HepG2 (cell line): ENCODE results near the gene EVA1A. TPM values are rescaled to one million over a fixed set of nuclear protein-coding genes. Genes with fewer than 3 reads are reported as not detected.

Source experiments
- ADNP ChIP-seq: sonication (generic); formaldehyde crosslinking; IDR thresholded peaks from 2 replicates; pipeline ENCODE4 v1.4.0; 2020; ENCODE audit warnings: missing genetic modification reagents
- GATAD2A ChIP-seq: IDR thresholded peaks from 2 replicates; pipeline ENCODE4 v1.6.1; 2016
- HMGA1 ChIP-seq: sonication (generic); formaldehyde crosslinking; conservative IDR thresholded peaks from 2 replicates; pipeline ENCODE4 v1.4.0; 2020; ENCODE audit warnings: missing genetic modification reagents
- HNRNPLL ChIP-seq: fragments of 200-400 bp; formaldehyde crosslinking; IDR thresholded peaks from 2 replicates; pipeline ENCODE4 v1.6.1; 2017; ENCODE audit warnings: mild to moderate bottlenecking, low read depth, low read length; ENCODE audit not compliant: poor library complexity, severe bottlenecking
- KDM1A ChIP-seq: IDR thresholded peaks from 2 replicates; pipeline ENCODE4 v1.6.1; 2016; ENCODE audit warnings: missing compliant biosample characterization
- KLF11 ChIP-seq: IDR thresholded peaks from 2 replicates; pipeline ENCODE4 v1.6.1; 2016; ENCODE audit warnings: missing compliant biosample characterization
- NFE2L2 ChIP-seq: fragments of 150-350 bp; IDR thresholded peaks from 2 replicates; pipeline ENCODE4 v1.6.1; 2014; ENCODE audit warnings: low read length
- PTBP1 ChIP-seq: fragments of 200-400 bp; formaldehyde crosslinking; IDR thresholded peaks from 2 replicates; pipeline ENCODE4 v1.6.1; 2018; ENCODE audit warnings: low read length, low read depth; ENCODE audit not compliant: poor library complexity, severe bottlenecking
- SOX13 ChIP-seq, 3 experiments: fragments of 450-650 bp in 1 of 3; sonication (generic) in 1 of 3; formaldehyde crosslinking in 1 of 3; IDR thresholded peaks in 2 of 3; conservative IDR thresholded peaks in 1 of 3; 2 replicates each; pipeline versions ENCODE4 v1.5.0 to v1.6.1; 2016 to 2020; ENCODE audit warnings: antibody characterized with exemption in 1 of 3, mild to moderate bottlenecking in 1 of 3, missing compliant biosample characterization in 1 of 3, missing genetic modification reagents in 1 of 3, moderate library complexity in 1 of 3
- TCF7 ChIP-seq: sonication (generic); IDR thresholded peaks from 2 replicates; pipeline ENCODE4 v1.6.1; 2016; ENCODE audit warnings: antibody characterized with exemption, low read depth
- YEATS4 ChIP-seq: sonication (generic); formaldehyde crosslinking; IDR thresholded peaks from 2 replicates; pipeline ENCODE4 v1.4.0; 2020; ENCODE audit warnings: missing genetic modification reagents, borderline replicate concordance
- ZNF142 ChIP-seq: sonication (generic); formaldehyde crosslinking; IDR thresholded peaks from 2 replicates; pipeline ENCODE4 v1.4.0; 2020; ENCODE audit warnings: missing genetic modification reagents
- ZNF674 ChIP-seq: sonication (generic); formaldehyde crosslinking; IDR thresholded peaks from 2 replicates; pipeline ENCODE4 v1.5.0; 2020; ENCODE audit warnings: low read depth, mild to moderate bottlenecking, missing genetic modification reagents
- ZNF713 ChIP-seq: sonication (generic); formaldehyde crosslinking; IDR thresholded peaks from 2 replicates; pipeline ENCODE4 v1.4.0; 2020; ENCODE audit warnings: mild to moderate bottlenecking, missing genetic modification reagents
- ZNF746 ChIP-seq: sonication (generic); formaldehyde crosslinking; IDR thresholded peaks from 2 replicates; pipeline ENCODE4 v1.8.0; 2022; ENCODE audit warnings: mild to moderate bottlenecking, missing genetic modification reagents
- ZNF839 ChIP-seq: sonication (generic); formaldehyde crosslinking; IDR thresholded peaks from 2 replicates; pipeline ENCODE4 v1.4.0; 2020; ENCODE audit warnings: missing genetic modification reagents, mild to moderate bottlenecking, borderline replicate concordance
- polyA plus RNA-seq, 8 experiments: library from polyadenylated mRNA; depleted of rRNA in 3 of 8; stranded (reverse) in 7 of 8; unstranded in 1 of 8; fragments of >200 nt; fragmentation: Illumina TruSeq in 4 of 8; extraction: Trizol in 4 of 8; gene quantifications; 2 replicates each; pipeline versions ENCODE4 v1.2.1 to v1.2.3, GENCODE V29; 2011 to 2016; ENCODE audit warnings: low read depth in 4 of 8, missing spikeins in 1 of 8, mixed read lengths in 1 of 8; ENCODE audit not compliant: insufficient read depth in 1 of 8
- total RNA-seq, 5 experiments: library from RNA; depleted of rRNA; stranded (reverse); fragments of >200 nt; fragmentation: Illumina TruSeq; extraction: Trizol; gene quantifications; 2 replicates each; pipeline ENCODE4 v1.2.3, GENCODE V29; 2016; ENCODE audit warnings: low read depth in 1 of 5
- TF ChIP-seq, protein P1 (sequence below): sonication (generic); formaldehyde crosslinking; IDR thresholded peaks from 2 replicates; pipeline ENCODE4 v1.4.0; 2020; ENCODE audit warnings: mild to moderate bottlenecking, missing genetic modification reagents
- TF ChIP-seq, protein P2 (sequence below): sonication (generic); formaldehyde crosslinking; IDR thresholded peaks from 2 replicates; pipeline ENCODE4 v1.8.1; 2023; ENCODE audit warnings: mild to moderate bottlenecking, inconsistent platforms, moderate library complexity, missing genetic modification reagents, borderline replicate concordance
- TF ChIP-seq, protein P3 (sequence below): sonication (generic); formaldehyde crosslinking; conservative IDR thresholded peaks from 2 replicates; pipeline ENCODE4 v1.8.0; 2022; ENCODE audit warnings: missing genetic modification reagents

EVA1A gene
- total and polyA plus RNA-seq, 2 of the 13 experiments (the other 11 are each of a cell fraction or from before 2014, with no cell fraction given) = 57.5 to 57.8 TPM

DNA sequence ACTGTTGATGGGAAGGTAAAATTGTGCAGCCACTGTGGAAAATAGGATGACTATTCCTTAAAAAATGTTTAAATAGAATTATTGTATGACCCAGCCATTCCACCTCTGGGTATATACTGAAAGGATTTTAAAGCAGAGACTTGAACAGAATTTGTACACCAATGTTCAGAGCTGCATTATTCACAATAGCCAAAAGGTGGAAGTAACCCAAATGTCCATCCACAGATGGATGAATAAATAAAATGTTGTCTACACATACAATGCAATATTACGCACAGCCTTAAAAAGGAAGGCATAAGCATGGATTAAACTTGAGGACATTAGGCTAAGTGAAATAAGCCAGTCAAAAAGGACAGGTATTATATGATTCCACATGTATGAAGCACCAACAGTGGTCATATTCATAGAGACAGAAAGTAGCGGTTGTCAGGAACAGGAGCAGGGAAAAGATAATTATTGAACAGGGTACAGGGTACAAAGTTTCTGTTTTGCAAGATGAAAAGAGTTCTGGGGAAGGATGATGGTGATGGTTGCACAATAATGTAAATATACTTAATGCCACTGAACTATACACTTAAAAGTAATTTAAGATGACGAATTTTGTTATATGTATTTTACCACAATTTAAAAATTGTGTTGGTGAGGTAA, 39.4 kb downstream of the EVA1A start (continued):
- TF ChIP-seq ZNF674 (CRISPR knock-in tag) = no peak
- TF ChIP-seq HMGA1 = no peak
- no peak for TF ChIP-seq NFE2L2
- TF ChIP-seq GATAD2A (CRISPR knock-in tag) = peak; percentile 100
- TF ChIP-seq YEATS4 (CRISPR knock-in tag) = peak; percentile 57; the same call in 1 of the 2 replicates
- TF ChIP-seq ADNP = no peak
- TF ChIP-seq ZNF746 (CRISPR knock-in tag) = no peak
- TF ChIP-seq ZNF142 (CRISPR knock-in tag) = no peak
- no peak for TF ChIP-seq PTBP1
- no peak for TF ChIP-seq KLF11 (CRISPR knock-in tag)
- no peak for TF ChIP-seq HNRNPLL
- TF ChIP-seq ZNF713 (CRISPR knock-in tag) = no peak
- peak; percentile 74; the same call in 1 of the 2 replicates for TF ChIP-seq KDM1A (CRISPR knock-in tag)
- TF ChIP-seq ZNF839 (CRISPR knock-in tag) = no peak
- TF ChIP-seq TCF7 = peak; percentile 99
- TF ChIP-seq, protein P1, sequence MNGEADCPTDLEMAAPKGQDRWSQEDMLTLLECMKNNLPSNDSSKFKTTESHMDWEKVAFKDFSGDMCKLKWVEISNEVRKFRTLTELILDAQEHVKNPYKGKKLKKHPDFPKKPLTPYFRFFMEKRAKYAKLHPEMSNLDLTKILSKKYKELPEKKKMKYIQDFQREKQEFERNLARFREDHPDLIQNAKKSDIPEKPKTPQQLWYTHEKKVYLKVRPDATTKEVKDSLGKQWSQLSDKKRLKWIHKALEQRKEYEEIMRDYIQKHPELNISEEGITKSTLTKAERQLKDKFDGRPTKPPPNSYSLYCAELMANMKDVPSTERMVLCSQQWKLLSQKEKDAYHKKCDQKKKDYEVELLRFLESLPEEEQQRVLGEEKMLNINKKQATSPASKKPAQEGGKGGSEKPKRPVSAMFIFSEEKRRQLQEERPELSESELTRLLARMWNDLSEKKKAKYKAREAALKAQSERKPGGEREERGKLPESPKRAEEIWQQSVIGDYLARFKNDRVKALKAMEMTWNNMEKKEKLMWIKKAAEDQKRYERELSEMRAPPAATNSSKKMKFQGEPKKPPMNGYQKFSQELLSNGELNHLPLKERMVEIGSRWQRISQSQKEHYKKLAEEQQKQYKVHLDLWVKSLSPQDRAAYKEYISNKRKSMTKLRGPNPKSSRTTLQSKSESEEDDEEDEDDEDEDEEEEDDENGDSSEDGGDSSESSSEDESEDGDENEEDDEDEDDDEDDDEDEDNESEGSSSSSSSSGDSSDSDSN (CRISPR knock-in tag) = no peak
- TF ChIP-seq, protein P2, sequence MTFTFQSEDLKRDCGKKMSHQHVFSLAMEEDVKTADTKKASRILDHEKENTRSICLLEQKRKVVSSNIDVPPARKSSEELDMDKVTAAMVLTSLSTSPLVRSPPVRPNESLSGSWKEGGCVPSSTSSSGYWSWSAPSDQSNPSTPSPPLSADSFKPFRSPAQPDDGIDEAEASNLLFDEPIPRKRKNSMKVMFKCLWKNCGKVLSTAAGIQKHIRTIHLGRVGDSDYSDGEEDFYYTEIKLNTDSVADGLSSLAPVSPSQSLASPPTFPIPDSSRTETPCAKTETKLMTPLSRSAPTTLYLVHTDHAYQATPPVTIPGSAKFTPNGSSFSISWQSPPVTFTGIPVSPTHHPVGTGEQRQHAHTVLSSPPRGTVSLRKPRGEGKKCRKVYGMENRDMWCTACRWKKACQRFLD = no peak
- peak; percentile 89 for TF ChIP-seq SOX13 (IDR thresholded peaks at IDR 0.05)
- peak in 1 of 2 experiments; percentile 96; a peak in 2 of 4 replicates for TF ChIP-seq SOX13 (CRISPR knock-in tag; conservative IDR thresholded peaks at IDR 0.05 in 1 of 2, IDR thresholded peaks at IDR 0.05 in 1 of 2)
- TF ChIP-seq, protein P3, sequence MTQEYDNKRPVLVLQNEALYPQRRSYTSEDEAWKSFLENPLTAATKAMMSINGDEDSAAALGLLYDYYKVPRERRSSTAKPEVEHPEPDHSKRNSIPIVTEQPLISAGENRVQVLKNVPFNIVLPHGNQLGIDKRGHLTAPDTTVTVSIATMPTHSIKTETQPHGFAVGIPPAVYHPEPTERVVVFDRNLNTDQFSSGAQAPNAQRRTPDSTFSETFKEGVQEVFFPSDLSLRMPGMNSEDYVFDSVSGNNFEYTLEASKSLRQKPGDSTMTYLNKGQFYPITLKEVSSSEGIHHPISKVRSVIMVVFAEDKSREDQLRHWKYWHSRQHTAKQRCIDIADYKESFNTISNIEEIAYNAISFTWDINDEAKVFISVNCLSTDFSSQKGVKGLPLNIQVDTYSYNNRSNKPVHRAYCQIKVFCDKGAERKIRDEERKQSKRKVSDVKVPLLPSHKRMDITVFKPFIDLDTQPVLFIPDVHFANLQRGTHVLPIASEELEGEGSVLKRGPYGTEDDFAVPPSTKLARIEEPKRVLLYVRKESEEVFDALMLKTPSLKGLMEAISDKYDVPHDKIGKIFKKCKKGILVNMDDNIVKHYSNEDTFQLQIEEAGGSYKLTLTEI (CRISPR knock-in tag) = no peak
